Activated T-cell treated with anti-CD3 and anti-CD28 coated beads, Interleukin-2, amount 50 U/mL, for 72 hours (primary cell): ENCODE data around the gene TSC22D1. TPM values are rescaled to one million over a fixed set of nuclear protein-coding genes. Genes with fewer than 3 reads are reported as not detected.

Source experiments
- ATAC-seq, 2 donors: fragments of 150-1000 bp; cut with Tn5 transposase; replicated peaks in 1 of 2; 2 replicates each; pipeline ENCODE4 v1.10.0; 2021; ENCODE audit warnings: moderate library complexity in 2 of 2, mild to moderate bottlenecking in 1 of 2
- DNase-seq, 2 donors: peaks; one replicate each; pipeline ENCODE4 v3.0.0; 2021 to 2022; ENCODE audit warnings: mixed read lengths in 1 of 2
- H3K27ac Mint-ChIP-seq: one replicate; pipeline ENCODE4 v1.8.0; 2022; ENCODE audit warnings: mild to moderate bottlenecking, moderate library complexity, mixed read lengths
- H3K27me3 Mint-ChIP-seq: one replicate; pipeline ENCODE4 v1.8.0; 2022; ENCODE audit warnings: low read depth, mixed read lengths
- H3K36me3 Mint-ChIP-seq, 2 donors: one replicate each; pipeline ENCODE4 v1.8.0; 2022; ENCODE audit warnings: mixed read lengths in 2 of 2, mild to moderate bottlenecking in 1 of 2; ENCODE audit not compliant: insufficient read depth in 2 of 2
- H3K4me1 Mint-ChIP-seq: one replicate; pipeline ENCODE4 v1.8.0; 2022; ENCODE audit warnings: low read depth, mixed read lengths
- H3K4me3 Mint-ChIP-seq, 2 donors: one replicate each; pipeline ENCODE4 v1.8.0; 2022; ENCODE audit warnings: mild to moderate bottlenecking in 2 of 2, mixed read lengths in 2 of 2, moderate library complexity in 2 of 2
- H3K9me3 Mint-ChIP-seq, 2 donors: one replicate each; pipeline ENCODE4 v1.8.0; 2022; ENCODE audit warnings: mixed read lengths in 2 of 2
- total RNA-seq, 2 donors: library from RNA; stranded (reverse); gene quantifications; one replicate each; pipeline ENCODE4 v1.2.3, GENCODE V29; 2022

Gene TSC22D1
- total RNA-seq, 2 donors from 2014 or later, result 11.8 to 20.3 TPM

- no peak for ATAC-seq
- no peaks in the 10 kb centered on the region for H3K4me1 Mint-ChIP-seq
- H3K36me3 Mint-ChIP-seq, result no peaks in the 10 kb centered on the region
- H3K27me3 Mint-ChIP-seq, result no peaks in the 10 kb centered on the region
- no peak for DNase-seq
- H3K9me3 Mint-ChIP-seq, result no peaks in the 10 kb centered on the region
- no peak overlapping the region for H3K27ac Mint-ChIP-seq
- H3K4me3 Mint-ChIP-seq, result no peak overlapping the region
These were observed 14.8 kb downstream of the TSC22D1 start for GRCh38 chr13:44561351-44561750.

- no peak overlapping the region for H3K4me3 Mint-ChIP-seq
These were observed 18.1 kb downstream of the TSC22D1 start for GRCh38 chr13:44557986-44558385.

GRCh38 chr13:44555207-44555606 lies 20.9 kb downstream of the TSC22D1 start:
- H3K4me3 Mint-ChIP-seq, result no peak overlapping the region
- H3K9me3 Mint-ChIP-seq, result no peaks in the 10 kb centered on the region
- H3K4me1 Mint-ChIP-seq, result no peaks in the 10 kb centered on the region
- no peak for DNase-seq
- H3K36me3 Mint-ChIP-seq, result no peaks in the 10 kb centered on the region
- no peaks in the 10 kb centered on the region for H3K27me3 Mint-ChIP-seq
- no peak for ATAC-seq
- H3K27ac Mint-ChIP-seq, result no peak overlapping the region

More at GRCh38 chr13:44557986-44558385, 18.1 kb downstream of the TSC22D1 start:
- Mint-ChIP-seq H3K36me3 (no peaks in the 10 kb centered on the region), H3K27ac (no peak overlapping the region), H3K4me1 (no peaks in the 10 kb centered on the region), H3K27me3 (no peaks in the 10 kb centered on the region), H3K9me3 (no peaks in the 10 kb centered on the region)
- ATAC-seq, result no peak
- DNase-seq, result no peak

- H3K27ac Mint-ChIP-seq, result no peak overlapping the region
- H3K4me1 Mint-ChIP-seq, result no peaks in the 10 kb centered on the region
- H3K9me3 Mint-ChIP-seq, result no peaks in the 10 kb centered on the region
- no peak overlapping the region for H3K4me3 Mint-ChIP-seq
- H3K27me3 Mint-ChIP-seq, result no peaks in the 10 kb centered on the region
- ATAC-seq (no peak), DNase-seq (no peak)
- no peaks in the 10 kb centered on the region for H3K36me3 Mint-ChIP-seq
These were observed 26.7 kb downstream of the TSC22D1 start for GRCh38 chr13:44549476-44549875.

GRCh38 chr13:44546164-44546563 lies 30.0 kb downstream of the TSC22D1 start:
- Mint-ChIP-seq H3K9me3 (no peaks in the 10 kb centered on the region), H3K4me3 (no peak overlapping the region), H3K4me1 (peaks cover 3% of the 10 kb centered on the region), H3K36me3 (no peaks in the 10 kb centered on the region), H3K27me3 (no peaks in the 10 kb centered on the region), H3K27ac (no peak overlapping the region)
- DNase-seq (no peak), ATAC-seq (no peak)

- H3K27me3 Mint-ChIP-seq, result no peaks in the 10 kb centered on the region
- no peak for ATAC-seq
- peaks cover 5% of the 10 kb centered on the region for H3K4me1 Mint-ChIP-seq
- DNase-seq, result no peak
- no peak overlapping the region for H3K4me3 Mint-ChIP-seq
- H3K9me3 Mint-ChIP-seq, result no peaks in the 10 kb centered on the region
- no peaks in the 10 kb centered on the region for H3K36me3 Mint-ChIP-seq
- no peak overlapping the region for H3K27ac Mint-ChIP-seq
These were observed 32.8 kb downstream of the TSC22D1 start for GRCh38 chr13:44543369-44543768.

GRCh38 chr13:44542361-44542760 lies 33.8 kb downstream of the TSC22D1 start:
- no peaks in the 10 kb centered on the region for H3K36me3 Mint-ChIP-seq
- no peaks in the 10 kb centered on the region for H3K27me3 Mint-ChIP-seq
- H3K9me3 Mint-ChIP-seq, result no peaks in the 10 kb centered on the region
- H3K4me3 Mint-ChIP-seq, result no peak overlapping the region
- peaks cover 5% of the 10 kb centered on the region for H3K4me1 Mint-ChIP-seq
- no peak overlapping the region for H3K27ac Mint-ChIP-seq
- ATAC-seq (no peak), DNase-seq (no peak)

- DNase-seq (no peak), ATAC-seq (no peak)
- no peaks in the 10 kb centered on the region for H3K27me3 Mint-ChIP-seq
- no peak overlapping the region for H3K4me3 Mint-ChIP-seq
- no peak overlapping the region for H3K27ac Mint-ChIP-seq
- H3K36me3 Mint-ChIP-seq, result no peaks in the 10 kb centered on the region
- H3K4me1 Mint-ChIP-seq, result peaks cover 5% of the 10 kb centered on the region
- no peaks in the 10 kb centered on the region for H3K9me3 Mint-ChIP-seq
These were observed 34.5 kb downstream of the TSC22D1 start for GRCh38 chr13:44541601-44542000.

- Mint-ChIP-seq H3K27me3 (no peaks in the 10 kb centered on the region), H3K36me3 (no peaks in the 10 kb centered on the region), H3K4me1 (peaks cover 5% of the 10 kb centered on the region), H3K4me3 (no peak overlapping the region), H3K9me3 (no peaks in the 10 kb centered on the region), H3K27ac (no peak overlapping the region)
- no peak for DNase-seq
- ATAC-seq, result no peak
These were observed 35.2 kb downstream of the TSC22D1 start for GRCh38 chr13:44540761-44541434.

GRCh38 chr13:44537248-44537647 lies 38.9 kb downstream of the TSC22D1 start:
- no peak for ATAC-seq
- Mint-ChIP-seq H3K9me3 (no peaks in the 10 kb centered on the region), H3K36me3 (no peaks in the 10 kb centered on the region), H3K27me3 (no peaks in the 10 kb centered on the region), H3K4me1 (peaks cover 5% of the 10 kb centered on the region), H3K27ac (no peak overlapping the region), H3K4me3 (no peak overlapping the region)
- no peak for DNase-seq

- peak in 1 of 2 donors; percentile 76 for ATAC-seq
- no peaks in the 10 kb centered on the region for H3K27me3 Mint-ChIP-seq
These were observed 52.7 kb downstream of the TSC22D1 start for GRCh38 chr13:44523146-44524015.

GRCh38 chr13:44519642-44520041 lies 56.5 kb downstream of the TSC22D1 start:
- Mint-ChIP-seq H3K4me3 (no peak overlapping the region), H3K4me1 (no peaks in the 10 kb centered on the region), H3K27ac (no peak overlapping the region), H3K9me3 (no peaks in the 10 kb centered on the region), H3K27me3 (no peaks in the 10 kb centered on the region), H3K36me3 (no peaks in the 10 kb centered on the region)
- DNase-seq (no peak), ATAC-seq (no peak)

More at GRCh38 chr13:44523146-44524015, 52.7 kb downstream of the TSC22D1 start:
- no peak overlapping the region for H3K27ac Mint-ChIP-seq
- H3K9me3 Mint-ChIP-seq, result no peaks in the 10 kb centered on the region
- no peak for DNase-seq
- no peak overlapping the region for H3K4me3 Mint-ChIP-seq
- no peaks in the 10 kb centered on the region for H3K36me3 Mint-ChIP-seq
- no peaks in the 10 kb centered on the region for H3K4me1 Mint-ChIP-seq

- Mint-ChIP-seq H3K4me1 (peaks cover 13% of the 10 kb centered on the region), H3K36me3 (no peaks in the 10 kb centered on the region), H3K27me3 (no peaks in the 10 kb centered on the region), H3K4me3 (no peak overlapping the region), H3K27ac (no peak overlapping the region), H3K9me3 (no peaks in the 10 kb centered on the region)
- DNase-seq (no peak), ATAC-seq (no peak)
These were observed 59.4 kb downstream of the TSC22D1 start for GRCh38 chr13:44516771-44517170.
